ENCODE measurements around the gene COPZ2. TPM values are rescaled to one million over a fixed set of nuclear protein-coding genes. Genes with fewer than 3 reads are reported as not detected.

COPZ2 gene
- polyA plus RNA-seq, 1 donor from 2014 or later = 1.7 TPM

- Mint-ChIP-seq H3K4me3 (no peak overlapping the region), H3K36me3 (peaks cover 2% of the 10 kb centered on the region), H3K4me1 (peaks cover 0 to 2% (median 0%) of the 10 kb centered on the region in 3 donors), H3K27me3 (no peaks in the 10 kb centered on the region), H3K9me3 (no peaks in the 10 kb centered on the region), H3K27ac (no peak overlapping the region)
Observed at GRCh38 chr17:48062273-48062672, 24.7 kb upstream of the COPZ2 start.

- Mint-ChIP-seq H3K9me3 (no peaks in the 10 kb centered on the region), H3K4me1 (peaks cover 9 to 15% (median 10%) of the 10 kb centered on the region in 3 donors), H3K27me3 (no peaks in the 10 kb centered on the region), H3K4me3 (no peak overlapping the region), H3K27ac (no peak overlapping the region), H3K36me3 (peaks cover 2% of the 10 kb centered on the region)
Observed at GRCh38 chr17:48060249-48060648, 22.7 kb upstream of the COPZ2 start.

DNA sequence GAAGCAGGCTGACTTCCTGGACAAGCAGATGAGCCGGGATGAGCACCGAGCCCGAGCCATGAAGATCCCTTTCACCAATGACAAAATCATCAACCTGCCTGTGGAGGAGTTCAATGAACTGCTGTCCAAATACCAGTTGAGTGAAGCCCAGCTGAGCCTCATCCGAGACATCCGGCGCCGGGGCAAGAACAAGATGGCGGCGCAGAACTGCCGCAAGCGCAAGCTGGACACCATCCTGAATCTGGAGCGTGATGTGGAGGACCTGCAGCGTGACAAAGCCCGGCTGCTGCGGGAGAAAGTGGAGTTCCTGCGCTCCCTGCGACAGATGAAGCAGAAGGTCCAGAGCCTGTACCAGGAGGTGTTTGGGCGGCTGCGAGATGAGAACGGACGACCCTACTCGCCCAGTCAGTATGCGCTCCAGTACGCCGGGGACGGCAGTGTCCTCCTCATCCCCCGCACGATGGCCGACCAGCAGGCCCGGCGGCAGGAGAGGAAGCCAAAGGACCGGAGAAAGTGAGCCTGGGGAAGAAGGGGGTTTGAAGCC lies 21.6 kb upstream of the COPZ2 start:
- H3K27me3 Mint-ChIP-seq = no peaks in the 10 kb centered on the region
- H3K4me1 Mint-ChIP-seq = peaks cover 14 to 20% (median 15%) of the 10 kb centered on the region in 3 donors
- peak overlapping the region in 2 of 3 donors; percentile 23 to 74 for H3K27ac Mint-ChIP-seq
- peaks cover 2% of the 10 kb centered on the region for H3K36me3 Mint-ChIP-seq
- H3K9me3 Mint-ChIP-seq = no peaks in the 10 kb centered on the region
- no peak overlapping the region for H3K4me3 Mint-ChIP-seq

- Mint-ChIP-seq H3K36me3 (no peaks in the 10 kb centered on the region), H3K4me3 (no peak overlapping the region)
Observed at GRCh38 chr17:48058393-48059124, 21.0 kb upstream of the COPZ2 start.

GRCh38 chr17:48057626-48058025 lies 20.0 kb upstream of the COPZ2 start:
- peak overlapping the region in 2 of 3 donors; percentile 13 to 56 for H3K27ac Mint-ChIP-seq
- H3K4me3 Mint-ChIP-seq = no peak overlapping the region
- H3K36me3 Mint-ChIP-seq = no peaks in the 10 kb centered on the region
- H3K9me3 Mint-ChIP-seq = no peaks in the 10 kb centered on the region
- no peaks in the 10 kb centered on the region for H3K27me3 Mint-ChIP-seq
- peaks cover 19 to 30% (median 26%) of the 10 kb centered on the region in 3 donors for H3K4me1 Mint-ChIP-seq

More at GRCh38 chr17:48058393-48059124, 21.0 kb upstream of the COPZ2 start:
- H3K4me1 Mint-ChIP-seq = peaks cover 15 to 21% (median 16%) of the 10 kb centered on the region in 3 donors
- no peak overlapping the region for H3K27ac Mint-ChIP-seq
- no peaks in the 10 kb centered on the region for H3K9me3 Mint-ChIP-seq
- no peaks in the 10 kb centered on the region for H3K27me3 Mint-ChIP-seq

DNA sequence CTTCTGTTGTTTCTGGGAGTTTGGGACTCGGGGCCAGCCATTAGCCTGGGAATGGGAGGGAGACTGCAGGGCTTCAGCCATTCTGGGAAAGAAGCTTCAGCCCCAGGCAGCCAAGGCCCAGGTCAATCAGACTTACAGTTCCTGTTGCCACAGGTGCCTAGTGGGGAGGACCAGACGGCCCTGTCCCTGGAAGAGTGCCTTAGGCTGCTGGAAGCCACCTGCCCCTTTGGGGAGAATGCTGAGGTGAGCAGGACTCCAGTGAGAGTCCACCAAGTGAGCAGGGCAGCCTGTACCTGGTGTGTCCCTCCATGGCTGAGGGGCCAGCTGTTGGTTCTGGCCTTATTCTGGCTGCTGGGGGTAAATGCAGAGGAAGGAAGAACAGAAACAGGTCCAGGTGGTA lies 19.3 kb upstream of the COPZ2 start:
- no peaks in the 10 kb centered on the region for H3K27me3 Mint-ChIP-seq
- peak overlapping the region in 1 of 4 donors; percentile 54 for H3K4me3 Mint-ChIP-seq
- peaks cover 25 to 36% (median 32%) of the 10 kb centered on the region in 3 donors for H3K4me1 Mint-ChIP-seq
- peak overlapping the region; percentile 56 to 97 (median 84) for H3K27ac Mint-ChIP-seq
- H3K9me3 Mint-ChIP-seq = no peaks in the 10 kb centered on the region
- H3K36me3 Mint-ChIP-seq = no peaks in the 10 kb centered on the region

DNA sequence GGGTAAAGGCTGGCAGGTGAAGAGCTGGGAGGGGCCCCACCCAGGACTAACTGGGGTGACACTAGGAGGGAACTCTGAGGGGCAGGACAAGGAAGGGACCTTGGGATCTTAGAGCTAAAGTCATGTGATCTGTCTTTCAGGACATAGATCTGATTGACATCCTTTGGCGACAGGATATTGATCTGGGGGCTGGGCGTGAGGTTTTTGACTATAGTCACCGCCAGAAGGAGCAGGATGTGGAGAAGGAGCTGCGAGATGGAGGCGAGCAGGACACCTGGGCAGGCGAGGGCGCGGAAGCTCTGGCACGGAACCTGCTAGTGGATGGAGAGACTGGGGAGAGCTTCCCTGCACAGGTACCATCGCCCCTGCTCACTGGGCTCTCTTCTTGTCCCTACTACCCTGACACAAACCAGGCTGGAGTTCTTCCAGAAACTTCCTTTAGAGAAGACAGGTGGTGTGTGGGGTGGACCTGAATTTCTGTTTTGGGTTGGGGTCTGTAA lies 18.7 kb upstream of the COPZ2 start:
- Mint-ChIP-seq H3K9me3 (no peaks in the 10 kb centered on the region), H3K27me3 (no peaks in the 10 kb centered on the region), H3K4me3 (peak overlapping the region in 3 of 4 donors; percentile 62 to 94 (median 87)), H3K36me3 (peaks cover 1% of the 10 kb centered on the region), H3K4me1 (peaks cover 27 to 42% (median 33%) of the 10 kb centered on the region in 3 donors), H3K27ac (peak overlapping the region; percentile 61 to 97 (median 84))

- Mint-ChIP-seq H3K4me1 (peaks cover 27 to 44% (median 34%) of the 10 kb centered on the region in 3 donors), H3K36me3 (peaks cover 1% of the 10 kb centered on the region), H3K9me3 (no peaks in the 10 kb centered on the region), H3K27ac (peak overlapping the region; percentile 61 to 97 (median 84)), H3K4me3 (peak overlapping the region; percentile 18 to 94 (median 74)), H3K27me3 (no peaks in the 10 kb centered on the region)
Observed at GRCh38 chr17:48055531-48056245, 18.1 kb upstream of the COPZ2 start.

- H3K27me3 Mint-ChIP-seq = no peaks in the 10 kb centered on the region
- H3K27ac Mint-ChIP-seq = peak overlapping the region in 2 of 3 donors; percentile 84 to 97
- H3K9me3 Mint-ChIP-seq = no peaks in the 10 kb centered on the region
- peak overlapping the region in 3 of 4 donors; percentile 62 to 87 (median 87) for H3K4me3 Mint-ChIP-seq
- H3K4me1 Mint-ChIP-seq = peaks cover 32 to 54% (median 42%) of the 10 kb centered on the region in 3 donors
- peaks cover 1% of the 10 kb centered on the region for H3K36me3 Mint-ChIP-seq
Observed at GRCh38 chr17:48054238-48055185, 16.9 kb upstream of the COPZ2 start.

GRCh38 chr17:48053758-48054237 lies 16.2 kb upstream of the COPZ2 start:
- Mint-ChIP-seq H3K4me1 (peaks cover 34 to 59% (median 44%) of the 10 kb centered on the region in 3 donors), H3K36me3 (peaks cover 1% of the 10 kb centered on the region), H3K9me3 (no peaks in the 10 kb centered on the region), H3K27ac (peak overlapping the region in 2 of 3 donors; percentile 63 to 87), H3K27me3 (no peaks in the 10 kb centered on the region), H3K4me3 (peak overlapping the region in 2 of 4 donors; percentile 18 to 78)

DNA sequence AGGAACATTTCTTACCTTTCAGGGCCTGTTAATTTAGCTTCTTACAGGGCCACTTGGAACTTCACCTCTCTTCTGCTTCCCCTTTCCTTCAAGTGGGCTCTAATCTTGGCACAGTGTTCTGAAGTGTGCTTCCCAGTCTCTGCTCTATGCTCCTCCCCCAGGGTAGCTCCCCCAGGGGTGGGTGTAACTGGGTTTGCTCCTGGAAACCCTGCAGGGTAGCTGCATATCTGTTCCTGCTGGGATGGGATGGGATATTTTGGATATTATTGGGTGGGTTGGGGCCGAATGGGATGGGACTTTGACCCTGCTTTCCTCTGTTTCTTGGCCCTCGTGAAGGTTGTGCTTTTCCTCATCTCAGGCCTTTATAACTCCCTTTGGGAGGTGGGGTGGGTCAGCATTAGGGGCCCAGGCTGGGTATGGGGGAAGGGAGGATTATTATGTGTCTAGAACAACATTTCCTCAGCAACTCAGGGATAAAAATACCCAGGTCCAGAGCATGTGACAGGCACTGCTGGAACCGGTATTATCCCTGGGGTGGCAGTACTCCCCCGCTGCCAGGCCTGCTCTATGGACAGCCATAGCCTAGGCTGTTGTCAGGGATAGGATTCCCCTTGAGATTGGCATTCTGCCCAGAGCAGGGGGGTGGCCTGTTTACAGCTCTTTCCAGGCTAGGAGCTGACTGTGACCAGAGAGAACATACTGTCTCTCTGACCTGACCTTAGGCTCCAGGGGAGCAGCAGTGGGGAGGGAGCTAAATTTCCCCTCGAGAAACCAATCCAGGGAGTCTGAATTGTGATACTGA lies 15.6 kb upstream of the COPZ2 start:
- Mint-ChIP-seq H3K4me3 (peak overlapping the region in 3 of 4 donors; percentile 34 to 78 (median 45)), H3K9me3 (no peaks in the 10 kb centered on the region), H3K4me1 (peaks cover 36 to 60% (median 44%) of the 10 kb centered on the region in 3 donors), H3K36me3 (peaks cover 1% of the 10 kb centered on the region), H3K27ac (peak overlapping the region; percentile 41 to 87 (median 76)), H3K27me3 (no peaks in the 10 kb centered on the region)

DNA sequence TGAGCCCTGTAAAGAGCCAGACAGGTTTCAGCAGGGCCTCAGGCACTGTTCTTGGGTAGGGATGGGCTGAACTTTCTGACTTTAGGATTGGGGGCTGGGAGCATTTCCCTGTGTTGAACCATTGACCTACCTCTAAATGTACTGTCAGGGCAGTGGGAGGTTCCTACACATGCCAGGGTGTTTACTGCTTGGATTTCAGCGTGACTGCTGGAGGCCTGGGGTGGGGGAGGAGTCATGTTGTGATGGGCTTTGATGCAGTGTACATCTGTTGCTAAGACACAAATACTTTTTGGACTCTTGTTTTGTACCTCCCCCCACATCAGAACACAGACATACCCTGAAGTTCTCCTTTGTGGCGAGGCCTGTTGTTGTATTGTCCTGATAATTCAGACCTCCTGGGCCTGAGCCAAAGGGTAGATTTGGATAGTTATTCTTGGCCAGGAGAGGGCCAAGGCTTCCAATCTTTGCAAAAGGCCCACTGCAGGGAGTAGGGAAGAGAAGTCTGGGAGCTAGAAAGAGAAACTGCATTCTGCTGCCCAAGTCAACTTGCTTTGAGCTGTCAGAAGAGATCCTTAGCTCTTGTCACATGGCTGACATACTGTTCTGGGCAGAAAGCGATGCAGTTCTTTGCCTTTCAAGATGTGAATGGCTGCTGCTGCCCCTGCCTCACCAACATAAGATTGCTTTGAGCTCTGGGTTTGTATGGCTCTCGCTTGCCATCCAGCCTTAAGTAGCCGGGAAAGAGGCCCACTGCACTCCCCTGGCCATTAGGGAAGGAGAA lies 14.3 kb upstream of the COPZ2 start:
- H3K4me1 Mint-ChIP-seq = peaks cover 44 to 63% (median 46%) of the 10 kb centered on the region in 3 donors
- peaks cover 1% of the 10 kb centered on the region for H3K36me3 Mint-ChIP-seq
- peak overlapping the region; percentile 6 to 78 (median 58) for H3K4me3 Mint-ChIP-seq
- no peaks in the 10 kb centered on the region for H3K27me3 Mint-ChIP-seq
- peak overlapping the region; percentile 41 to 74 (median 47) for H3K27ac Mint-ChIP-seq
- H3K9me3 Mint-ChIP-seq = no peaks in the 10 kb centered on the region

Measured in IgD-negative memory B cell (primary cell).